GM19372 (cell line): ENCODE measurements around the gene EPS8.

ENCODE experiments used
- ATAC-seq: cut with Tn5 transposase; IDR thresholded peaks from one replicate; pipeline ENCODE4 v1.9.1; 2021; ENCODE audit warnings: mild to moderate bottlenecking, low read depth, moderate library complexity; ENCODE audit not compliant: unreplicated experiment

EPS8 gene

DNA sequence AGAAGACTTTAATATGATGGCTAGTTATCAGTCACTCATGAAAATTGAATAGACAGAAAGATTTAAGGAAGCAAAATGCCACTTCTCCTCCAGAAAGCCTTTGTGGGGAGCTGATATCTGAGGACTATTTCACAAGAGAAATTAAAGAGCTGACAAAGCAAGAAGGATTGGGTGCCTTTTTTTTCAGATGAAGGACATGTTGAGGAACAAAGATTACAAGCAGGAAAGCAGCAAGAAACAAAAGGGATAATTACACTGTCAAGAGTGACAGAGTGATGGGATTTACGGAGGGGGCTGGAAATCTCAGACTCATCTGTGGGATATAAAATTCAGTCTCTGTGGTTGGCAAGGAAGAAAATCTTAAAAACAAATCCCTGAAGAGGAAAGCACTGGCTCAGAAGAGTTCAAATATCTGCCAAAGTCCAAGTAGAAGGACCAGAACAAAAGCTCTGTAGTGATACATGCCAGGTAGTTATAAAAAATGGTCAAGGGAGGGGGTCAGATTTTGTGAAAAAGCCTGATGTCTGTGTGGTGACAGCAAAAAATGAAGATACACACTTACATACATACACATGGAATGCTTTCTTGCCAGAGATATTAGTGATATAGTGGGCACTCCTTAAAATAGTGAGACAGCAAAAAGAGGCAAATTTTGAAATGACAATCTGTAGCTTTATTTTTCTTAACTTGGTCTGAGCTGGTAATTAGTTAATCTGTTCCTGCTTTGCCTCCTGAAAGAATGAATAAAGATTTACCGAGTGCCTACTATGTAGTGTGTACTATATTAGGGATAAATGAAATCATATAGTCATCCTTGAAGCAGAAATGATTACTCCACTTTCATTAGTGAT lies 62.9 kb downstream of the EPS8 start:
- no peak for ATAC-seq

DNA sequence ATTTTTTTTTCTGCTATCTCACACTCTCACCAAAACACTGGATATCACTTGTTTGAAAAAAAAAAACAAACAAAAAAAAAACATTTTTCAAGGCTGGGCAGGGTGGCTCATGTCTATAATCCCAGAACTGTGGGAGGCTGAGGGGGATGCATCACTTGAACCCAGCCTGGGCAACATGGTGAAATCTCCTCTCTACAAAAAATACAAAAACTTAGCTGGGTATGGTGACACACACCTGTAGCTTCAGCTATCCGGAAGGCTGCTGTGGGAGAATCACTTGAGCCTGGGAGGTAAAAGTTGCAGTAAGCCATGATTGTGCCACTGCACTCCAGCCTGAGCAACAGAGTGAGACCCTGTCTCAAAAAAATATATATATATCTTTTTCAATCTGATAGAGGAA lies 66.2 kb downstream of the EPS8 start:
- ATAC-seq, result no peak

DNA sequence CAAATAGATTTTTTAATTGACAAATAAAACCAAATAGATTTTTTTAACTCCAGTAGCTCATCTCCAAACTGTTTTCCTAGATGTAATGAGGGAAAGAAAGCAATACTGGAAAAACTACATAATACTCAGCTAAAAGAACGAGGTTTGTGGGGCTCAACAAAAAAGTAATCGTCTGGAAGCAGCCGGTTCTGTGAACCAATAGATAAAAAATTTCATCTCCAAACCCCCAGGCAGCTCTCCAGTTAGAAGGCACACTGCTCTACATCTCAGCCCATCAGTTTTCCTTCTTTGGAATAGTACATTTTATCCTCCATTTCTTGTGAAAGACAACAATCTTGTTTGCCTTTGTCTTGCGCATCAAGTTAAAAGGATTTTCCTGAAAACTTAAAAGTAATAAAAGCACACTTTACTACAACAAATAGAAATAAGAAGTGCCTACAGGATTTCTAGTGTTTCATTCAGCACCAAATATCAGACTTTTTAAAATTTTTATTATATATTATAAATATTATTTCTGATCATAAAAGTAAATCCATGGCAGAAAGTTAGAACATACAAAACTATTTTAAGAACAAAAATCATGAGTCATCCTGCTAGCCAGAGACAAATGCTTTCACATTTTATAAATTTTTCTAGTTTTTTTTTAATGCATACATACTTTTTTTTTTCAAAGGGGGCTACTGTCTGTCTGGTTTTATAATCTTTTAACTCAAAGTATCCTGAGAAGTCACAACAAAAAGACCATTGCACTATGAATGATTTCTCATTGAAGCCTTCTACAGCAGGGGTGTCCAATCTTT lies 67.7 kb downstream of the EPS8 start:
- no peak for ATAC-seq

DNA sequence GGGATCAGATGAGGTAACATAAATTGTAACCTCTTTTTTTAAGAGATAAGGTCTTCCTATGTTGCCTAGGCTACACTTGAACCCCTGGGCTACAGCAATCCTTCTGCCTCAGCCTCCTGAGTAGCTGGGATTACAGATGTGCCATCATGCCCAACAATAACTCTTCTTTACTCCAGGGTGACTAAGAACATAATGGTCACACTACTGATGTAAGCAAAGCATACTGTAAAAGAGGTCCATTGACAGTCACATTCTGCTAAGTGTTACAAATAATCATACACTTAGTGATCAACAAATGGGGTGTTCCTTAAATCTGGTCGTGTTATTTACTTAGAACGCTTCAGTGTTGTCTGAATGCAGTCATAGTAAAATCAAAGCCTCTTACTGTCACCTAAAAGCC lies 68.9 kb downstream of the EPS8 start:
- no peak for ATAC-seq

DNA sequence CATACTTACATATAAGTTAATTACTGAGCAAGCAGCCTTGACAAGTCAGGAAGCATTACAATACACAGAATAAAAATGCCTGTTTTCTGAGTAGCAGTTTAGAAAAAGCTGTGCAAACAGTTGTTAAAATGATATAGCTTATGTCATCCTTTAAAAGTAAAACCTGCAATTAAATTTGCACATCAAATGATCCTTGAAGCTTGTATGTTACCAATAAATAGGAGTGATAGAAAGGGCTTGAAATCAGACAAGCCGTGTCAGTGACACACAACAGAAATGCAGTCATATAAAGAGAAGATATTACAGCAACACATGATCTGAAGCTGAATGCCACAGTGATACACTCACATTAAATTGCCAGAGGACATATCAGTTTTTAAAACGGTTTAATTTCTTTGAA lies 70.0 kb downstream of the EPS8 start:
- no peak for ATAC-seq

DNA sequence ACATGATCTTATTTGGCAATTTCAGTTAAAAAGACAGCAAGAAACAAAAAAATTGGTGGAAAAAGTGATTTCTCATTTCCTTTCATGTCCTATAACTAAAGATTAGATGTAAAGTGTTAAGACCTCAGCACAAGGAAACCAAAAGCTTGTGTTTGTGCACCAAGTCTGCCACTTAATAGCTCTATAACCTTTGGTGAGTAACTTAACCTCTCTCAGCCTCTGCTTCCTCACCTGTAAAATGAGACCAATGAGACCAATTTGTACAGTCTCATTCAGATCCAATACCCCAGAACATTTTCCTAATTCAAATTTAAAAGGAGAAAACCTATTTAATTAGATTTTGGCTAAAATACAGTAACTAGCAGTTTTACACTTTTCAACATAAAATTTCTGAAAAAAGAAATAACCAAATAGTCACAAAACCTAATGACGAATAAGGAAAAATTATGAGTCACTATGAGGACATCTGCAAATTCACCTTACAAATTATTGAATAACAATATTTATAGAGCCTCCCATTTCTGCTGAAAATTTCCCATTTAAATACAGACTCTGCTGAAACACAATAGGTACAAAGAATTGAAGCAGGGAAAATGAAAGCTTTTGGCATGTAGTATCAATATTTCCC lies 71.1 kb downstream of the EPS8 start:
- no peak for ATAC-seq

DNA sequence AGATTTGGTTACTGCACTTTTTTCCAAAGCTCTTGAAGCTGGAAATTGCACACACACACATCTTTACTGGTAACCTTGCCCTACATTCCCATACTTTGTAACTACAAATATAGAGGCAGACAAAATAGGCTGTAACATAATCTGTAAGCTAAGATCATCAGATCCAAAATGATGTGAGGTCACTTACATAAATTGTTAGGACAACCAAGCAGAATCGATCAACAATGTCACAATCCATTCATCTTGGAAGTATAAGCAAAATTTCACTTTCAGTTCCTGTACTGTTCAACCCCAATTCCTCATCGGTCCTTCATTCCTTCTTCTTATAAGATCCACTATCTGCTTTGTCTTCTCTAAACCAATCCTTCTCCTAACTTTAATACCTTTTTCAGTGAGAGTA lies 72.6 kb downstream of the EPS8 start:
- ATAC-seq, result no peak

DNA sequence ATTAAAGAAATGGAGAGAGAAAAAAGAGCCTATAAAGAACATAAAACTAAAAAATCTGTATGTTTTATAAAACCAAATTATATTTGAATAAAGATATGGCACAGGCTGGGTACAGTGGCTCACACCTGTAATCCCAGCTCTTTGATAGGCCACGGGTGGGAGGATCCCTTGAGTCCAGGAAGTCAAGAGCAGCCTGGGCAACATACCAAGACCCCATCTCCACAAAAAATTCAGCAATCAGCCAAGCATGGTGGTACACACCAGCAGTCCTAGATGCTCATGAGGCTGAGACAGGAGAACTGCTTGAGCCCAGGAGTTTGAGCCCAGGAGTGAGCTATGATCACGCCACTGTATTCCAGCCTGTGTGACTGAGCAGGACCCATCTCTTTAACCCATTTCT lies 74.9 kb downstream of the EPS8 start:
- no peak for ATAC-seq

DNA sequence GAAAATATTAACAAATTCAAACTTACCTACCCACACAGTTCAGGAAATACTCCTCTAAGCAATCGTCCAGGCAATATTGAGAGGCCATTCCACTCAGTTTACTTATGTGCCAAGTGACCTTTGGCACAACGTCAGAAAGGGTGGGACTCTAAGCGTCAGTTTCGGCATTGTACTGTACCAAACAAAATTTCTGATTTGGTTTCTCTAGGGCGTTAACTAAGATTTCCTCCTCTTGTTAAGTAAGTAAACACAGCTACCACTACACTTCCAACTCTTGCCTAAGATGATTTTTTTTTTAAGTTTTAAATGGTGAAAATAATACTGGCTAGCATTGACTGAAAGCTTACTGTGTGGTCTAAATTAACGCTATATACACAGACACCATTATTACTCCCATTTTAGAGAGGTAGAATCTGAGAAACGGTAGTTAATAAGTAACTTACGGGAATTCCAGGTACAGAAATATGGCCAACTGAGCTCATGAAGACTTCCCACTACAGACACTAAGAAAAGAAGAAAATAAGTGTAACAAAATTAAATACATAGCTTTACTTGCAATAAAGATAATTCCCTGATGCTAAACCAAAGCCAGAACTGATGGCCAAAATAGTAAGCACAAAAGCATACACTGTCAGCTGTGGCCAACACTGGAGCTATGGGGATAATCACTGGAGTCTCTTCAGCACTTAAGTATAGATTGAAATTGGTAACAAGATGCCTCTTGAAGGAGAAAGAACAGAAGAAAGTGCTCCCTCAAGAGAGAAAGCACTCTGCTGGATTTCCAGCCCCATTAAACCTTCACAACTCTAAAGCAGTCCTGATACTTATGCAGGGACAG lies 76.1 kb downstream of the EPS8 start:
- ATAC-seq, result no peak

DNA sequence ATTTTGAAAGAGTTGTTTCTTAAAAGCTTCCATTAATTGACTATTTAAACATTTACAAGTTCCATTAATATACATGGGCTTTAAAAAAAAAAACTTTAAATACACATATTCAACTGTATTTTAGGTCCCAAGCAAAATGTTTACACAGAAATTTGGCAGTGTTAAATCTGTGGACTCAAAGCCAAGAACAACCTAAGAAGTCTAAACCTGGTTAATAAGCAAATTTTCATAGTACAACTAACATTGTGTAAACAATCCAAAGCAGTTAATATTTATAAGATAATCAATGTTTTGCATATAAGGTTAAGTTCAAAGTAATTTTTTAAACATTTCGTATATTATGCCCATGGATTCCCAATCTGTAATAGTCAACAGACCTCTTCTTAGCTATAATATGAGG lies 77.0 kb downstream of the EPS8 start:
- ATAC-seq, result no peak

DNA sequence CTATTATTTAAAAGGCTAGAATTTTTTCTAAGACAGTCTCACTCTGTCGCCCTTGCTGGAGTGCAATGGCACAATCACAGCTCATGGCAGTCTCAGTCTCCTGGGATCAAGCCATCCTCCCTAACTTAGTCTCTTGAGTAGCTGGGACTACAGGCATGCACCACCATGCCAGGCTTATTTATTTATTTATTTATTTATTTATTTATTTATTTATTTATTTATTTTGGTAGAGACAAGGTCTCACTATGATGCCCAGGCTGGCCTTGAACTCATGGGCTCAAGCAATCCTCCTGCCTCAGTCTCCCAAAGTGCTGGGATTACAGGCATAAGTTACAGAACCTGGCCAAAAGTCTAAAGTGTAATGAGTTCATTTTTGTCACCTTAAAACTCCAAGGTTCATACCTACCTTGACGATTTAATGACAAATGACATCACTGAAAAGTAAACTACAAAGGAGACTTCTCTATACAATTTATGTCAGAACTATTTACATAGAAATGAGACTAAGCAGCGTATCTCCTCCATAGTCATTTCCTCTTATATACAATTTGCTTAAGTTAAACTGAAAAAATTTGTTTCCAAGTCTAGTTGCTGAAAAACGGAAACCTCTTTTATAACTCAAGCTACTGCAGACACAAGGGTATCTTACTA lies 78.2 kb downstream of the EPS8 start:
- ATAC-seq, result no peak

DNA sequence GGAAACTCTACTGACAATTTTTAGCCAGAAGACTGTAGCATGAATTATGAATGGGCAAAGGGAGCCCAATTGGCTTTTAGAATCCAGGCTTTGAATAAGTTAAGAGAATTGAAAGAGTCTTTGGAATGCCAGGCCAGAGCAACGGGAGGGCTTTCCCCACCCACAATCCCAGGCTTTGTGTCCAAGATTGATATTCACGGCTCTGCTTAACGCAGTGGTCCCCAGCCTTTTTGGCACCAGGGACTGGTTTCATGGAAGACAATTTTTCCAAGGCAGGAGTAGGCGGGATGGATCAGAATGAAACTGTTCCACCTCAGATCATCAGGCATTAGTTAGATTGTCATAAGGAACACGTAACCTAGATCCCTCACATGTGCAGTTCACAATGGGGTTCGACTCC lies 79.6 kb downstream of the EPS8 start:
- ATAC-seq, result no peak

DNA sequence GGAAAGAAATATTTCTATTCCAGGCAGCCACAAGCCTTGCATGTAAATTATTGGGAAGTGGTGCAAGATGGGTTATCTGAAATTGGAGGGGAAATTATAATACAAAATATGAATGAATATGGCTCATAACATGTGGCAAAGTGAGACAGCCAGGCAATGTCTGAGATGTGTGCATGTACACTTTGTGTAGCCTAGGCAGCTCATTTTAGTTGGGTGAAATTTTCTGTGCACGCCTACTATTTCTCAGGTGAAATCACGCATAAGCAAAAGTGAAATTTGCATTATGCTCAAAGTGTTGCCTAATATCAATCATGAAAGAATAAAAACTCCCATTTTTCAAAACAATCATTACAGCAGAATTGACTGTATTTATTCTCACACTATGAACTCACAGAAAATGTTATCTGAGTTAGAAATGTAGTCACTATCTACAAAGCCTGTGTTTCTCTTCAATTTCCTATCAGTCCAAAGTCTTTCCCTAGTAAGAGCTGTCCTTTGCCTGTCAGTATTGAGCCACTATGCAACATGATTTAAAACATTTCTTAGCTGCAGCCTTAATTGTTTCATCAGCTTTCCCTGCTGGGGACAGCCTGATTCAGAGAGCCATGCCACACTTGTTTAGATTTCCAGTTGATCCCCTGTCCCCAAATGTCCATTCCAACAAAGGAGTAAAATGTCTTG lies 80.7 kb downstream of the EPS8 start:
- ATAC-seq, result no peak

DNA sequence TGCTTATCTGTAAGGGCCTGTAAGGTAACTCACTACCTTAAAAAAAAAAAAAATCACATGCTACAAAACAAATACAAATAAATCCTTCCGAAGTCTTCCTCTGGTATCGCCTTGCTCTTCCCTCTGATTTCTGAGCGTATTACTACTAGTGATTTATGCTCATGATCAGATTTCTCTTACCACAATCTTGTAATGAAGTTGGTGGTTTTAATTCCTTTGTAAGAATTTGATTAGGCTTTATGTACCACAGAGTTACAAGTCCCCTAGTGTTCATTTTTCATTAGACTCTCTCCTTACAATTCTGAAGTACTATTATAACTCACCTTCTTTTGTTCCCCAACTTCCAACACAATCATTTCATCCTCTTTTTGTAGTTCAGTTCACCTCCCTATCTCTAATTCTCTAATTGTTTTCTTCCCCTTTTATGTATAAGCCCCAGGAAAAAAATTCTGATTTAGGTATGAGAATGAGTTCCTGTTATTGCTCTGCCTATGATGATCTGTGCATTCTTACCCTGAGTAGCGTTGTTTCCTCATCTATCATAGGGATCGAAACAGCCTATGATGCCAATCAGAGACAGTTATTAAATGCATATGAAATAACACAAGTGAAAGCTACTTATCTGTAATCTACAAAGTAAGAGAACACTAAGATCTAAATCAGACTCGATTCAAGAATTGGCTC lies 81.5 kb downstream of the EPS8 start:
- ATAC-seq, result no peak

DNA sequence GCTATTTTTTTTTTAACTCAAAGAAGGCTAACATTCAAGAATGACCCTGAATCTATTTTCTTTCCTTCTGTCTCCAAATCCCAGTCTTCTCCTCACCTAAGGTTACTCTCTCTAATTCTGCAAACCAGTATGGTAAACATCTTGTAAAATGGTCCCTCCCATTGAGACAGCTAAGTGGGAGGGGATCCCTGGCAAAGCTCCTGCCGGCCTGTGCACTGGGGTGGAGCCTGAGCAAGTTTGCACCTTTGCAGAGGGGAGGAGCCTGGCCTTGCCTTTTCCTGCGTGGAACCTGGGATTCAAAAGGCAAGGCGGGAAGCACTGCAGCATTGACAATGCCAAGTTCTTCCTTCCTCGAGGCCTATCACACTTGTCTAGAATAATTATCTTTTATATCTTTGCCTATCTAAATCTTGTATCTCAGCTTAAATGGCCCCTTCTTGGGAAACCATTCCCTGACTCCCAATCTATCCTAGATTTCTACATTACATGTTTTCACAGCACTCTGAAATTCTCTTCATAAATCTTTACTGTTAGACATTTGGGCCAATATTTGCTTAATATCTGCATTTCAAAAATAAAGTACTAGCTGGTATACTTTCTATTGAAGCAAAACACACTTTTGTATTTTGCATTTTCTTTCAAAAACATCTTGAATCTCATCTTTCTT lies 83.0 kb downstream of the EPS8 start:
- ATAC-seq, result no peak

DNA sequence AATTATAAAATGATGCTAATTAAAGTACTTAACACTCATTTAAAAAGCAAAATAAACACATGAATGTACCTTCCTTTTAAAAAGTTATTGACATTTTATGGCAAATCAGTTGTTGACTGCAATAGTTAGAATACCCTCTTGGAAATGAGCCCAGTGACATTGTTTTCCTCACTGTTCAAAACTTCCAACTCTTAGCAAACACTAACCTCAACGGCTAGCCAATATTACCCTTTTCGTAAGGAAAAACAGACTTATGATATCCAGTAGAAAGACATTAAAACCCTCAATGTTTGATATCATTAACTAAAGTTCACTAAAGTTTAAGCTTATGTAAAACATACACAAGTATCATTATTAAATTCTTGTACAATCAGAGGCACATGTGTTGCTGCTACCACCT lies 83.6 kb downstream of the EPS8 start:
- ATAC-seq, result no peak

DNA sequence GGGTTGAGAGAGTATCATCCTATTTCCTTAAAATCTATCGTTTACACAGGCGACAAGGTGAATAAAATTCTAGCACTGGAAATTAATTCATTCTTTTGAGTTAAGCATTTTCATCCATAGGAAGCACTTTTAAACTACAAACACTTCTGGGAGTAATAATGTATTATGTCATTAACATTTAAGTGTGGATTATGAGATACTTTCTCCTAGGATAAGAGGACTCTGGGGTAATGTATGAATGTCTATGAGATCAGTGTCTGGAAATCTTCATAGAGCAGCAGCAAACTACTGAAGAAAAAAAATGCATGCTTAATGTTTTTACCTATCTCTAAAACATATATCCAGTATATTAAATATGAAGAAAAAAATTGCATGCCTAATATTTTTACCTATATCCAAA lies 86.9 kb downstream of the EPS8 start:
- ATAC-seq, result no peak

DNA sequence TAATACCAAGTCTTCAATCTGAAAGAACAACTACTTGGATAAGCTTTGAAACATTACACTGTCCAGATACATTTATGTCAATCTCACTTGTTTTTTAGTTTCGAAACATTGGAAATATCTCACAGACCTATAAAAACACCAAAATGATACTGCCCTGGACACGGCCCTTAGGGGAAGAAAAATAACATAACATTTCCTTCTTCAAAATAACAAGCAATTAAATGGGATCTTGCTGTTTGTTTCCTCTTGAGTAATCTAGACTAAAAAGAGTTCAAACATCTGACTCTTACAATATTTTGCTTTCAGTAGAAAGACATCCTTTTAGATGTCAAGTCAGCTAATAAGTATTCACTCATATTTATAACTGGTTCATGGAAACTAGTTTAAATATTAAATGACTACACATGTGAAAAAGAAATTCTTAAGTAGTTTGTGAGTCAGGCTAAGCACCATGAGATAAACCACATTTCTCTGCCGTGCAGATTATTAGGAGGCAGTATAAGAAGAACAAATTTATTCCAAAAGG lies 87.5 kb downstream of the EPS8 start:
- no peak for ATAC-seq
